Heart right ventricle (tissue), 16 donors: ENCODE measurements around the gene FARSA. TPM values are rescaled to one million over a fixed set of nuclear protein-coding genes. Genes with fewer than 3 reads are reported as not detected.

Experiments
- ATAC-seq, 8 donors: fragments of 200-7000 bp; cut with Tn5 transposase; one replicate each; pipeline ENCODE4 v1.9.1; 2020; ENCODE audit warnings: mild to moderate bottlenecking in 8 of 8, moderate library complexity in 8 of 8, moderate number of reproducible peaks in 1 of 8
- DNase-seq, 2 donors: peaks; one replicate each; pipeline ENCODE4 v3.0.0-alpha.2; 2020
- H3K27ac ChIP-seq, 10 donors: fragments of 200-600 bp; sonication (generic) in 2 of 10; one replicate each; pipeline versions ENCODE4 v1.5.0 to v1.8.0; 2020 to 2022; ENCODE audit warnings: mild to moderate bottlenecking in 3 of 10
- H3K27me3 ChIP-seq, 7 donors: fragments of 200-600 bp; one replicate each; pipeline ENCODE4 v1.8.0; 2021 to 2022; ENCODE audit warnings: mild to moderate bottlenecking in 2 of 7
- H3K36me3 ChIP-seq, 9 donors: fragments of 200-600 bp; sonication (generic) in 1 of 9; one replicate each; pipeline versions ENCODE4 v1.5.0 to v1.8.0; 2020 to 2022; ENCODE audit warnings: mild to moderate bottlenecking in 2 of 9
- H3K4me1 ChIP-seq, 9 donors: fragments of 200-600 bp; sonication (generic) in 1 of 9; one replicate each; pipeline versions ENCODE4 v1.5.0 to v1.8.0; 2020 to 2022; ENCODE audit warnings: mild to moderate bottlenecking in 4 of 9
- H3K4me3 ChIP-seq, 10 donors: fragments of 200-600 bp; sonication (generic) in 2 of 10; one replicate each; pipeline versions ENCODE4 v1.5.0 to v1.8.0; 2020 to 2022; ENCODE audit warnings: mild to moderate bottlenecking in 7 of 10, moderate library complexity in 2 of 10
- H3K9me3 ChIP-seq, 11 donors: fragments of 200-600 bp in 10 of 11; sonication (generic) in 2 of 11; one replicate each; pipeline versions ENCODE4 v1.5.0 to v1.8.0; 2013 to 2022; ENCODE audit warnings: mild to moderate bottlenecking in 2 of 11, control low read depth in 1 of 11, moderate library complexity in 1 of 11
- CTCF ChIP-seq, 9 donors: fragments of 200-600 bp; sonication (generic) in 2 of 9; IDR thresholded peaks; one replicate each; pipeline versions ENCODE4 v1.5.0 to v1.8.0; 2021 to 2022; ENCODE audit warnings: antibody characterized with exemption in 9 of 9, mild to moderate bottlenecking in 5 of 9, moderate library complexity in 1 of 9
- WGBS, 2 donors: extraction: QIAGEN DNeasy Blood & Tissue Kit; methylation state at CpG; one replicate each; pipeline ENCODE4 v1.1.7; 2013; ENCODE audit warnings: inconsistent platforms in 1 of 2; 5-methylcytosine and 5-hydroxymethylcytosine counted together
- intact Hi-C, 10 donors: fragments of 100-400 bp; cut with DNase I; formaldehyde crosslinking; loops; one replicate each; pipeline versions ENCODE4 v1.11.1 to v1.14.2; 2022
- microRNA-seq, 2 donors: library from miRNA; unstranded; fragments of <30 nt; microRNA quantifications; one replicate each; pipeline ENCODE4 v1.2.0, GENCODE V29; 2021
- polyA plus RNA-seq, 2 donors: library from polyadenylated mRNA; stranded (reverse); fragments of 200-250 nt; gene quantifications; one replicate each; pipeline ENCODE4 v1.2.3, GENCODE V29; 2013
- total RNA-seq, 10 donors: library from RNA; stranded (reverse); fragmentation: NEBNext Ultra II Directional in 3 of 10; extraction: Animal tissue kit (Norgen Biotek cat#: 25700) in 3 of 10; gene quantifications; one replicate each; pipeline versions ENCODE4 v1.2.1 to v1.2.4, GENCODE V29; 2021 to 2023
- donor health status: Arrhythmogenic right ventricular cardiomyopathy.
- donor health status: ischemic (EF 13 %, LVEDD 7.1; RV severe dilation, severe dysfunction).
- donor health status: healthy with polysubstance abuse.
- donor health status: DM: no; HTN: yes; CAD: no.
- donor health status: DM: no; HTN: no; CAD: no.
- donor health status: ischemic (EF 25% LVEDD 6.9; RV normal size, moderate dysfunction).
- donor health status: ischemic (EF 25% LVEDD 5.7; RV mildly dilated, moderate dysfunction).
- donor health status: healthy.
- donor health status: DM: yes; HTN: yes; CAD: no.
- donor health status: Ischemic cardiomyopathy.
- donor health status: ischemic (EF 35%, LVEDD 5.7; RV mildly dilated, moderate dysfunction).
- donor health status: nonischemic (EF 11% LVEDD 7.7; RV severe dilation, severe dysfunction).
- donor health status: DM: yes; HTN: yes; CAD: no.
- donor health status: PGD.
- donor health status: ischemic (EF 29% LVEDD 5.4; RV normal size, mild dysfunction).
- donor health status: nonischemic (EF 23%, LVEDD 6.1; RV moderate dilation, normal function).

Gene FARSA
- total and polyA plus RNA-seq, 12 donors = 23.2 to 81.4 (median 38.5) TPM

GRCh38 chr19:12875086-12875485 is 58.4 kb downstream of the FARSA start:
- Histone ChIP-seq H3K9me3 (peaks cover 0 to 4% (median 0%) of the 10 kb centered on the region in 11 donors), H3K27me3 (peaks cover 0 to 6% (median 0%) of the 10 kb centered on the region in 7 donors), H3K4me3 (no peak overlapping the region), H3K36me3 (peaks cover 0 to 44% (median 21%) of the 10 kb centered on the region in 9 donors), H3K4me1 (peaks cover 0 to 10% (median 5%) of the 10 kb centered on the region in 9 donors), H3K27ac (no peak overlapping the region)
- 96% methylated on average over 6 of the region's 6 CpGs for WGBS, 2 donors
- DNase-seq (no peak), ATAC-seq (no peak)
- TF ChIP-seq CTCF (IDR thresholded peaks at IDR 0.05) = no peak
- intact Hi-C loops = no loop called here

- Histone ChIP-seq H3K4me1 (peaks cover 0 to 9% (median 5%) of the 10 kb centered on the region in 9 donors), H3K27me3 (peaks cover 0 to 8% (median 0%) of the 10 kb centered on the region in 7 donors), H3K9me3 (peaks cover 0 to 4% (median 0%) of the 10 kb centered on the region in 11 donors), H3K36me3 (peaks cover 0 to 44% (median 21%) of the 10 kb centered on the region in 9 donors), H3K27ac (no peak overlapping the region), H3K4me3 (no peak overlapping the region)
- ATAC-seq = peak in 2 of 8 donors; percentile 3 to 38
- no peak for DNase-seq
- no peak for TF ChIP-seq CTCF (IDR thresholded peaks at IDR 0.05)
- intact Hi-C loops = no loop called here
- 77 to 83% methylated on average over 80 to 86 of the region's 86 CpGs for WGBS, 2 donors
These were observed 59.4 kb downstream of the FARSA start for GRCh38 chr19:12873891-12874745.

- H3K4me1 ChIP-seq = peaks cover 0 to 9% (median 5%) of the 10 kb centered on the region in 9 donors
- H3K27ac ChIP-seq = no peak overlapping the region
- TF ChIP-seq CTCF (IDR thresholded peaks at IDR 0.05) = peak in 3 of 9 donors; percentile 13 to 17 (median 13)
- peaks cover 0 to 4% (median 0%) of the 10 kb centered on the region in 11 donors for H3K9me3 ChIP-seq
- H3K4me3 ChIP-seq = peak overlapping the region in 8 of 10 donors; percentile 15 to 50 (median 31)
- H3K36me3 ChIP-seq = peaks cover 0 to 38% (median 16%) of the 10 kb centered on the region in 9 donors
- ATAC-seq (peak; percentile 37 to 81 (median 69)), DNase-seq (peak in 1 of 2 donors; percentile 24)
- intact Hi-C loops = no loop called here
- WGBS, 2 donors = 19 to 29% methylated on average over 70 of the region's 70 CpGs
- H3K27me3 ChIP-seq = peaks cover 0 to 12% (median 6%) of the 10 kb centered on the region in 7 donors
These were observed 60.3 kb downstream of the FARSA start for GRCh38 chr19:12872941-12873890.

Small RNAs within 50 kb of the gene (microRNA-seq; reads per million reads assigned to microRNA genes)
- 0 to 0.60 reads per million in 2 donors for gene MIR5695
- 0 to 0.51 reads per million in 2 donors for gene MIR6515

Other genes starting within 250 kb of the FARSA start
- gene GNG14, start 245.7 kb downstream of the FARSA start, total RNA-seq = not detected
- not detected for gene GNG14, start 245.7 kb downstream of the FARSA start, polyA plus RNA-seq
- gene FBXW9, start 237.1 kb downstream of the FARSA start, total RNA-seq = 1 to 10 TPM; 1.2 to 3.1 (median 2.1) TPM
- 1 to 10 TPM; 1.2 to 4.6 TPM for gene FBXW9, start 237.1 kb downstream of the FARSA start, polyA plus RNA-seq
- gene TNPO2, start 209.8 kb downstream of the FARSA start, total RNA-seq = 10 to 100 TPM; 32.3 to 51.1 (median 41.6) TPM
- 10 to 100 TPM; 17.3 to 25.9 TPM for gene TNPO2, start 209.8 kb downstream of the FARSA start, polyA plus RNA-seq
- gene TRIR, start 199.0 kb downstream of the FARSA start, total RNA-seq = 100 to 1,000 TPM in 3 of 10 donors, 10 to 100 TPM in 7; 82.2 to 143 (median 91.0) TPM
- gene TRIR, start 199.0 kb downstream of the FARSA start, polyA plus RNA-seq = 100 to 1,000 TPM; 234 to 253 TPM
- gene GET3, start 196.2 kb downstream of the FARSA start, total RNA-seq = 10 to 100 TPM; 50.6 to 79.7 (median 60.1) TPM
- 100 to 1,000 TPM in 1 of 2 donors, 10 to 100 TPM in 1; 37.0 to 121 TPM for gene GET3, start 196.2 kb downstream of the FARSA start, polyA plus RNA-seq
- not detected for gene BEST2, start 181.9 kb downstream of the FARSA start, total RNA-seq
- gene BEST2, start 181.9 kb downstream of the FARSA start, polyA plus RNA-seq = not detected
- gene HOOK2, start 158.2 kb downstream of the FARSA start, total RNA-seq = 10 to 100 TPM; 47.8 to 79.3 (median 57.8) TPM
- 100 to 1,000 TPM in 1 of 2 donors, 10 to 100 TPM in 1; 29.7 to 173 TPM for gene HOOK2, start 158.2 kb downstream of the FARSA start, polyA plus RNA-seq
- 100 to 1,000 TPM in 4 of 10 donors, 10 to 100 TPM in 6; 22.4 to 247 (median 70.0) TPM for gene JUNB, start 142.2 kb downstream of the FARSA start, total RNA-seq
- gene JUNB, start 142.2 kb downstream of the FARSA start, polyA plus RNA-seq = 10 to 100 TPM; 41.2 to 65.4 TPM
- gene PRDX2, start 131.9 kb downstream of the FARSA start, total RNA-seq = 100 to 1,000 TPM; 532 to 789 (median 744) TPM
- gene PRDX2, start 131.9 kb downstream of the FARSA start, polyA plus RNA-seq = 100 to 1,000 TPM; 235 to 827 TPM
- gene THSD8, start 131.6 kb downstream of the FARSA start, total RNA-seq = 1 to 10 TPM in 9 of 10 donors, under 1 TPM in 1; 0.72 to 4.8 (median 2.4) TPM
- gene THSD8, start 131.6 kb downstream of the FARSA start, polyA plus RNA-seq = 1 to 10 TPM; 2.7 to 3.8 TPM
- 1 to 10 TPM; 1.9 to 5.7 (median 4.1) TPM for gene RNASEH2A, start 127.1 kb downstream of the FARSA start, total RNA-seq
- gene RNASEH2A, start 127.1 kb downstream of the FARSA start, polyA plus RNA-seq = 1 to 10 TPM; 3.1 to 6.9 TPM
- gene RTBDN, start 99.1 kb downstream of the FARSA start, total RNA-seq = not detected
- gene RTBDN, start 99.1 kb downstream of the FARSA start, polyA plus RNA-seq = not detected
- gene MAST1, start 95.2 kb downstream of the FARSA start, total RNA-seq = under 1 TPM in 8 of 10 donors, not detected in 2; 0.15 to 0.88 (median 0.37) TPM
- under 1 TPM; 0.07 to 0.23 TPM for gene MAST1, start 95.2 kb downstream of the FARSA start, polyA plus RNA-seq
- 10 to 100 TPM; 16.9 to 34.9 (median 19.9) TPM for gene DNASE2, start 52.3 kb downstream of the FARSA start, total RNA-seq
- gene DNASE2, start 52.3 kb downstream of the FARSA start, polyA plus RNA-seq = 10 to 100 TPM; 10.5 to 25.6 TPM
- gene KLF1, start 46.5 kb downstream of the FARSA start, total RNA-seq = under 1 TPM in 1 of 10 donors, not detected in 9; 0.13 TPM
- not detected for gene KLF1, start 46.5 kb downstream of the FARSA start, polyA plus RNA-seq
- gene GCDH, start 42.6 kb downstream of the FARSA start, total RNA-seq = 10 to 100 TPM; 32.4 to 53.2 (median 45.1) TPM
- gene GCDH, start 42.6 kb downstream of the FARSA start, polyA plus RNA-seq = 10 to 100 TPM; 22.6 to 72.3 TPM
- gene SYCE2, start 14.4 kb downstream of the FARSA start, total RNA-seq = under 1 TPM in 1 of 10 donors, not detected in 9; 0.21 TPM
- under 1 TPM; 0.10 to 0.22 TPM for gene SYCE2, start 14.4 kb downstream of the FARSA start, polyA plus RNA-seq
- gene CALR, start 4.9 kb upstream of the FARSA start, total RNA-seq = 100 to 1,000 TPM; 265 to 683 (median 348) TPM
- 100 to 1,000 TPM; 197 to 830 TPM for gene CALR, start 4.9 kb upstream of the FARSA start, polyA plus RNA-seq
- 100 to 1,000 TPM; 138 to 201 (median 148) TPM for gene RAD23A, start 12.2 kb upstream of the FARSA start, total RNA-seq
- 100 to 1,000 TPM; 187 to 289 TPM for gene RAD23A, start 12.2 kb upstream of the FARSA start, polyA plus RNA-seq
- 10 to 100 TPM; 18.4 to 33.9 (median 20.9) TPM for gene GADD45GIP1, start 23.5 kb upstream of the FARSA start, total RNA-seq
- gene GADD45GIP1, start 23.5 kb upstream of the FARSA start, polyA plus RNA-seq = 100 to 1,000 TPM; 120 to 237 TPM
- gene DAND5, start 35.9 kb upstream of the FARSA start, total RNA-seq = 10 to 100 TPM in 5 of 10 donors, 1 to 10 TPM in 5; 7.3 to 14.4 (median 10.1) TPM
- gene DAND5, start 35.9 kb upstream of the FARSA start, polyA plus RNA-seq = 1 to 10 TPM in 1 of 2 donors, under 1 TPM in 1; 0.71 to 4.2 TPM
- gene NFIX, start 61.8 kb upstream of the FARSA start, total RNA-seq = 100 to 1,000 TPM; 111 to 162 (median 145) TPM
- gene NFIX, start 61.8 kb upstream of the FARSA start, polyA plus RNA-seq = 10 to 100 TPM; 16.8 to 34.2 TPM
- 1 to 10 TPM; 3.4 to 9.9 (median 6.1) TPM for gene LYL1, start 169.1 kb upstream of the FARSA start, total RNA-seq
- gene LYL1, start 169.1 kb upstream of the FARSA start, polyA plus RNA-seq = 10 to 100 TPM; 11.5 to 13.0 TPM
- gene TRMT1, start 183.0 kb upstream of the FARSA start, total RNA-seq = 10 to 100 TPM; 10.5 to 22.4 (median 14.2) TPM
- 10 to 100 TPM; 33.1 to 54.0 TPM for gene TRMT1, start 183.0 kb upstream of the FARSA start, polyA plus RNA-seq
- 10 to 100 TPM; 31.1 to 58.0 (median 35.1) TPM for gene NACC1, start 184.6 kb upstream of the FARSA start, total RNA-seq
- 10 to 100 TPM; 23.9 to 25.0 TPM for gene NACC1, start 184.6 kb upstream of the FARSA start, polyA plus RNA-seq
- 10 to 100 TPM; 18.7 to 50.4 (median 25.4) TPM for gene STX10, start 216.7 kb upstream of the FARSA start, total RNA-seq
- 10 to 100 TPM; 60.5 to 69.9 TPM for gene STX10, start 216.7 kb upstream of the FARSA start, polyA plus RNA-seq
- gene IER2, start 216.7 kb upstream of the FARSA start, total RNA-seq = 10 to 100 TPM; 19.2 to 54.6 (median 36.0) TPM
- 10 to 100 TPM; 29.5 to 42.8 TPM for gene IER2, start 216.7 kb upstream of the FARSA start, polyA plus RNA-seq